ENCODE measurements around the gene EFNA2.

EFNA2 gene

DNA sequence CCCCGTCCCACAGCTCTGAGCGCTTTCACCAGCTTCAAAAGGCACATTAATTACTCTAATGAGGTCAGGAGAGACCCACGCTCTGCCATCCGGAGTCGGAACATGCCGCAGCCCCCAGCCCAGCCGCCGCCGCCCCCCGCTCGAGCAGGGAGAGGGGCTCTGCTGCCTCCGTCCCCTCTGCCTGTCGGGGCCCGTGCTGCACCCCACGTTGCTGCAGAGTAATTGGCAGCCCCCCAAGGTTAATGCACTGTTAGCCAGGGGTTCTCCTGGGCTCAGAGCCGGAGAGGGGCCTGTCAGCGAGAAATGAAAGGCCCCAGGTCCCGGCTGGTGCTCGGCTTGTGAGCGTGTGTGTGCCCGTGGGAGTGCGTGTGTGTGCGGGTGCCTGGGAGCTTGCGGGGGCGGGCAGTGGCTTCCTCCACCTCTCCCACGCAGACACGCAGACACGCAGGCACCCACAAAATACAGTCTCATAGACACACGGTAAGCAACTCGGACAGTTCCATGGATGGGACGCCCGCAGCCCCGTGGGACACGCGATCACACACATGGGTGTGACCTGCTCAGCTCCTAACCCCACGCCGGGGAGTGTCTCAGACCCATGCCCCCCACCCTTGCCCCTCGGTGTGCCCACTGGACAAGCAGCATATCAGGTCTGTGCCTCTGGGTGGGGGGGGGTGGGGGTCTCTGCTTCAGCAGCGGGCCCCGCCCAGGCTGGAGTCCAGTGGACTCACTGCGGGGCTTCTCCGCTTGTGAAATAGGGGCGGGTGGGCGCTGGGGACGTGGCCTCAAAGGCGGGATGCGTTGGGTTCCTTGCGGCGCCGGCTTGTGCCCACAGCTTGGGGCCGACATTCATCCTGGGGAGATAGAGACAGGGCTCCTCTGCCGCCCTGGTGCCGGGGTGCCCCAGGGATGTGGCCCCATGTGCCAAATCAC is 4.8 kb upstream of the EFNA2 start:
- H3K4me3 ChIP-seq (ENCODE audit: low read length) = no peak overlapping the region
- no peak for DNase-seq (ENCODE audit: low read depth)
- TF ChIP-seq, protein P1, sequence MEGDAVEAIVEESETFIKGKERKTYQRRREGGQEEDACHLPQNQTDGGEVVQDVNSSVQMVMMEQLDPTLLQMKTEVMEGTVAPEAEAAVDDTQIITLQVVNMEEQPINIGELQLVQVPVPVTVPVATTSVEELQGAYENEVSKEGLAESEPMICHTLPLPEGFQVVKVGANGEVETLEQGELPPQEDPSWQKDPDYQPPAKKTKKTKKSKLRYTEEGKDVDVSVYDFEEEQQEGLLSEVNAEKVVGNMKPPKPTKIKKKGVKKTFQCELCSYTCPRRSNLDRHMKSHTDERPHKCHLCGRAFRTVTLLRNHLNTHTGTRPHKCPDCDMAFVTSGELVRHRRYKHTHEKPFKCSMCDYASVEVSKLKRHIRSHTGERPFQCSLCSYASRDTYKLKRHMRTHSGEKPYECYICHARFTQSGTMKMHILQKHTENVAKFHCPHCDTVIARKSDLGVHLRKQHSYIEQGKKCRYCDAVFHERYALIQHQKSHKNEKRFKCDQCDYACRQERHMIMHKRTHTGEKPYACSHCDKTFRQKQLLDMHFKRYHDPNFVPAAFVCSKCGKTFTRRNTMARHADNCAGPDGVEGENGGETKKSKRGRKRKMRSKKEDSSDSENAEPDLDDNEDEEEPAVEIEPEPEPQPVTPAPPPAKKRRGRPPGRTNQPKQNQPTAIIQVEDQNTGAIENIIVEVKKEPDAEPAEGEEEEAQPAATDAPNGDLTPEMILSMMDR (conservative IDR thresholded peaks at IDR 0.05; ENCODE audit: low read depth, low read length) = no peak

- no peak for DNase-seq (ENCODE audit: low read depth)
- TF ChIP-seq, protein P1 (conservative IDR thresholded peaks at IDR 0.05; ENCODE audit: low read depth, low read length) = no peak
- H3K4me3 ChIP-seq (ENCODE audit: low read length) = no peak overlapping the region
Measured at GRCh38 chr19:1281569-1282287, 3.9 kb upstream of the EFNA2 start.

DNA sequence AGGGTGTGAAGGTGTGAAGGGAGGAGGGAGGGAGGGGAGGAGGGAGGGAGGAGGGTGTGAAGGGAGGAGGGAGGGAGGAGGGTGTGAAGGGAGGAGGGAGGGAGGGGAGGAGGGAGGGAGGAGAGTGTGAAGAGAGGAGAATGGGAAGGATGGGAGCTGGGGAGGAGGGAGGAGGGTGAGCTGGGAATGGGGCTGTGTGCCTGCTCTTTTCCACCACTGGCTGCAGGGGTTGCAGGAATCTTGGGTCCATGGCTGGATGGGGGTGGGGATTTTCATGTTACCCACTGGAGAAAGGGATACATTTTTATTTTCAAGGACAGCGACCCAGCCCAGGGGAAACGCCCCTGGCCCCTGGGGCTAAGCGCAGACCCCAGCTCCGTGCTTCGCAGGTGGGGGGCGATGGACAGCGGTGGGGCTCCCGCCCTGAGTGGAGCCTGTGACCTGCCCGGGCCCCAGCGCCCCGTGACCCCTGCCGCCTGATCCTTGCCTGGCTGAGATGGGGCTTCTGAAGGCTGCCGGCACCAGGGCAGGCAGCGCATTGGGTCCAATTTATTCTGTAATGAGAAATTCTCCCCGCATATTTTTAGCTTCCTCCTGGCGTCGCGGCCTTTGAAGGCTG is 3.0 kb upstream of the EFNA2 start:
- TF ChIP-seq, protein P1 (conservative IDR thresholded peaks at IDR 0.05; ENCODE audit: low read depth, low read length) = no peak
- no peak overlapping the region for H3K4me3 ChIP-seq (ENCODE audit: low read length)
- no peak for DNase-seq (ENCODE audit: low read depth)

DNA sequence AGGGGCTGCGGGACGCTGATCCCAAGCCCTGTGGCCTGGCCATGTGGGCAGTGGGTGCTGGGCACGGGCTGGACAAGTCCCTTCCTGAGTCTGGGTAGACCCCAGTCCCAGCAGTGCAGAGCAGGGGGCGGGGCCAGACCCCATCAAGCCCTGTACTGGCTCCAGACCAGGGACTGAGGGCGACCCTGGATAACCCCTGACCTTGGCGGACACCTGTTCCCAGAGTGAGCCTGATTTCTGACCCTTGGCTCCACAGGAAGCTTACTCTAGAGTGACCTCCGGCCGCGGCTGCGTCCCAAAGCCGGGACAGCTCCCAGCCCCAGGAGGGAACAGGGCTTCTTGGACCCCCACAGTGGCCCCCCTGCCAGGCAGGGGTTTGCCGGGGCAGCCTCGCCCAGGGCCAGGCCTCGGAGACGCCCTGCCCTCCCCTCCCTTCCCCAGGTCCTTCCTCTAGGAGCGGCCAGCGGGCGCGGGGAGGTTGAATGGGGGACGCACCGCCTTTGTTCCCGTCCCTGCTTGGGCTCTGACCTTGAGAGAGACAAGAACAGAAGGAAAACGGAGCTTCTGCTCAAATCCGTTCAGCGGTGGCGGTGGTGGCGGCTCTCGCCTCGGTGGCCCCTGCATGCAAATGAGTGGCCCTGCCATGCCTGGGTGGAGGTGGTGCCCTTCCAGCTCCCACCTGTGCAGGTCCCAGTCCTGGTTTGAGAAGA is 2.3 kb upstream of the EFNA2 start:
- no peak overlapping the region for H3K4me3 ChIP-seq (ENCODE audit: low read length)
- TF ChIP-seq, protein P1 (conservative IDR thresholded peaks at IDR 0.05; ENCODE audit: low read depth, low read length) = no peak
- no peak for DNase-seq (ENCODE audit: low read depth)

- H3K4me3 ChIP-seq (ENCODE audit: low read length) = no peak overlapping the region
- TF ChIP-seq, protein P1 (conservative IDR thresholded peaks at IDR 0.05; ENCODE audit: low read depth, low read length) = no peak
- DNase-seq (ENCODE audit: low read depth) = no peak
Measured at GRCh38 chr19:1283917-1284292, 1.8 kb upstream of the EFNA2 start.

- no peak overlapping the region for H3K4me3 ChIP-seq (ENCODE audit: low read length)
- no peak for DNase-seq (ENCODE audit: low read depth)
- TF ChIP-seq, protein P1 (conservative IDR thresholded peaks at IDR 0.05; ENCODE audit: low read depth, low read length) = no peak
Measured at GRCh38 chr19:1284293-1284978, 1.2 kb upstream of the EFNA2 start.

All from retinal pigment epithelial cell (primary cell).